ENCODE results near the gene FHIP1A. TPM values are rescaled to one million over a fixed set of nuclear protein-coding genes. Genes with fewer than 3 reads are reported as not detected.

Gene FHIP1A
- total RNA-seq, 4 donors from 2014 or later = 83.0 to 142 (median 118) TPM

DNA sequence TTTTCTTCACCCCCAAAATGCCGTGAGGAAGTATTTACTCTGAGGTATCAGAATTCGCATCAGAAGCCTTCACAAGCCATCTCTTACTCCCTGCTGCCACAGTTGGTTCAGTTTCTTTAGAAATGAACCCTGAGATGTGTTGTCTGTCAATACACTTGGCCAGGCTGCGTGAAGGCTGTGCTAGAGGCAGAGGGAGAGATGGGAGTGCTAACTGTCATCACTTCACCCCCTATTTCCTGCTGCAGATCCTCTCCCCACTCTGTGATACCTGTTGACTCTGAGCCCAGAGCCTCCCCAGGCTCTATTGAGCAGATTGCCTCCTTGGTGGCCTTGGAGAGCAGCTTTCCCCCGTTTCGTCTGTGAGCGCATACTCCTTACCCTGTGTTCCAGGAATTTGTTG, 34.8 kb downstream of the FHIP1A start:
- 81 to 83% methylated on average over 6 of the region's 6 CpGs for WGBS, 2 donors
- DNase-seq (ENCODE audit: low spot score in 2 of 2) = no peak
- TF ChIP-seq POLR2A (IDR thresholded peaks at IDR 0.05) = no peak
- TF ChIP-seq, protein P1, sequence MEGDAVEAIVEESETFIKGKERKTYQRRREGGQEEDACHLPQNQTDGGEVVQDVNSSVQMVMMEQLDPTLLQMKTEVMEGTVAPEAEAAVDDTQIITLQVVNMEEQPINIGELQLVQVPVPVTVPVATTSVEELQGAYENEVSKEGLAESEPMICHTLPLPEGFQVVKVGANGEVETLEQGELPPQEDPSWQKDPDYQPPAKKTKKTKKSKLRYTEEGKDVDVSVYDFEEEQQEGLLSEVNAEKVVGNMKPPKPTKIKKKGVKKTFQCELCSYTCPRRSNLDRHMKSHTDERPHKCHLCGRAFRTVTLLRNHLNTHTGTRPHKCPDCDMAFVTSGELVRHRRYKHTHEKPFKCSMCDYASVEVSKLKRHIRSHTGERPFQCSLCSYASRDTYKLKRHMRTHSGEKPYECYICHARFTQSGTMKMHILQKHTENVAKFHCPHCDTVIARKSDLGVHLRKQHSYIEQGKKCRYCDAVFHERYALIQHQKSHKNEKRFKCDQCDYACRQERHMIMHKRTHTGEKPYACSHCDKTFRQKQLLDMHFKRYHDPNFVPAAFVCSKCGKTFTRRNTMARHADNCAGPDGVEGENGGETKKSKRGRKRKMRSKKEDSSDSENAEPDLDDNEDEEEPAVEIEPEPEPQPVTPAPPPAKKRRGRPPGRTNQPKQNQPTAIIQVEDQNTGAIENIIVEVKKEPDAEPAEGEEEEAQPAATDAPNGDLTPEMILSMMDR (IDR thresholded peaks at IDR 0.05) = no peak
- H3K4me3 ChIP-seq (ENCODE audit: low read depth, poor library complexity, severe bottlenecking) = no peak overlapping the region
- intact Hi-C loops (cut with DNase I; ENCODE audit: low total_unique reads) = no loop called here

DNA sequence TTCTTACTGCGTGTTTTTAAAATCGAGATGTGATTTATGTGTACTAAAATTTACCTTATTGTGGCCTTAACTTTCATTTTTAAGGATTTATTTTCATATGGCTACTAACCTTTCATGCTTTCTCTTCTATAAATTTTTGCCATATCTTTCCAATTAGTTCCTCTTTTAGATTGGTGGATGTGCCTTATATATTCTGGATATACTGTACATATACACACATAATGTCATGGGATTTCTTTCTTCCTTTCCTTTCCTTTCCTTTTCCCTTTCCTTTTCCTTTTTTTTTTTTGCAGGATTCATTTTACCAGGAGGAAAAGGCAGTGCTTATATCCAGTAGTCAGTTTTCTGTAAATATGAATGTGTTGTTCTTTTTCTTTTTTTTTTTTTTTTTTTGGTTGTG, 37.2 kb downstream of the FHIP1A start:
- intact Hi-C loops (cut with DNase I; ENCODE audit: low total_unique reads) = no loop called here
- 83 to 94% methylated on average over 2 of the region's 2 CpGs for WGBS, 2 donors
- H3K4me3 ChIP-seq (ENCODE audit: low read depth, poor library complexity, severe bottlenecking) = no peak overlapping the region
- TF ChIP-seq, protein P1 (IDR thresholded peaks at IDR 0.05) = no peak
- TF ChIP-seq POLR2A (IDR thresholded peaks at IDR 0.05) = no peak
- no peak for DNase-seq (ENCODE audit: low spot score in 2 of 2)

DNA sequence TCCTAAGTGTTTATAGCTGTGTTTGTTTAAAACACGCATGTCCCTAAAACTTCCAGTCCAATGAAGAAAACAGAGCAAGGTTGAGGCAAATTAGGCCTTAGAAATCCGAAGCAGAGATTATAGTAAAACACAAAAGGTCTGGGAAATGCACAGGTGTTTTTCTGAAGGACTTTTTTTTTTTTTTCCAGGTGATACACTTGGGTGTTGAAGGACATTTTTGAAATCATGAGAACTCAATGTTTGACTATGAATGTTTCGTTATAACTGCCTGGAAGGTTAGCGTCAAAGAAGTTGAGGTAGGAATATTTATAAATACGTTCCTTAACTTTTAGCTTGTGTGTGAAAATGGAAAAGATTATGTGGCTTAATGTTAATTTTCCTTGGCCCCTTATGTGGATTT, 45.5 kb downstream of the FHIP1A start:
- intact Hi-C loops (cut with DNase I; ENCODE audit: low total_unique reads) = no loop called here
- H3K4me3 ChIP-seq (ENCODE audit: low read depth, poor library complexity, severe bottlenecking) = no peak overlapping the region
- WGBS, 2 donors = 80 to 81% methylated on average over 5 of the region's 5 CpGs
- TF ChIP-seq POLR2A (IDR thresholded peaks at IDR 0.05) = no peak
- TF ChIP-seq, protein P1 (IDR thresholded peaks at IDR 0.05) = no peak
- DNase-seq (ENCODE audit: low spot score in 2 of 2) = no peak

DNA sequence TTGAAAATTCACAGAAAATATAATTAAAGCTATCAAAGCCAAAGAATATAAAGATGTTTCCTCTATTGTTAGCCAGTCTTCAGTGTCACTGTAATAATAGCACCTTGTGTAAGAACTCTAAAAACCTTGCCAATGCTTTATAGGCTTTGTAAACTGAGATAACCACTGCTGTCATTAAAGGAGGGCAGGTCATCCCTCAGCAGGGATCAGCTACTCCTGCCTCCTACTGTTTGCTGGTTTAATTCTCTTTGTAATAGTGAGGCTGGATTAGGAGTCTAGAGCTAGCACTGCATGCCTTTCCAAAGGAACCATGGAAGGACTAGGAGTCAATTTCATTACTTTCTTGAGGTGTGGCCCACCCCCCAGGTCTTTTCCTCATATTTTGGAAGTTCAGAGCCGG, 46.2 kb downstream of the FHIP1A start:
- intact Hi-C loops (cut with DNase I; ENCODE audit: low total_unique reads) = loop anchor here (5.0 kb wide), 1 partner anchor 1562 kb away; no protein-coding TSS in a partner anchor

DNA sequence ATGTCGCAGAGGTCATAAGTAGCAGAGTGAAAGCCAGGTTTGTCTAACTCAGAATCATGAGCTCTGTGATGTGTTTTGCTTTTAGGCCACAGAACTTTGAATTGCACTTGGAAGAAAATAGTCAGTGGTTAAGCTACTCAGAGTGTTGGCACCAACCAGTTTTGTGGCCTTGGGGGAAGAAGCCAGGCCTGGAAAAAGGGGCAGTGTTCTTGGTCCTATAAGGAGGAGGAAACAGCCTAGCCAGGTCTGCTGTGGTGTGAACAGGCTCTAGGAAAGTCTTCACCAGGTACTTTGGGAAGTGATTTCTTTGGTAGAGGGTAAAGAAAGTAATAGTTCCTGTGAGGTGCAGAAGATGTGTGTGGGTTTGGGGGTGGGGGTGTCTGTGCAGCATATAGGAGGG, 49.2 kb downstream of the FHIP1A start:
- no peak for DNase-seq (ENCODE audit: low spot score in 2 of 2)
- intact Hi-C loops (cut with DNase I; ENCODE audit: low total_unique reads) = loop anchor here (5.0 kb wide), 1 partner anchor 1559 kb away; no protein-coding TSS in a partner anchor
- TF ChIP-seq, protein P1 (IDR thresholded peaks at IDR 0.05) = no peak
- no peak for TF ChIP-seq POLR2A (IDR thresholded peaks at IDR 0.05)
- 77 to 87% methylated on average over 1 of the region's 1 CpG for WGBS, 2 donors
- no peak overlapping the region for H3K4me3 ChIP-seq (ENCODE audit: low read depth, poor library complexity, severe bottlenecking)

More for the DNA sequence above, 46.2 kb downstream of the FHIP1A start:
- TF ChIP-seq POLR2A (IDR thresholded peaks at IDR 0.05) = no peak
- TF ChIP-seq, protein P1 (IDR thresholded peaks at IDR 0.05) = no peak
- DNase-seq (ENCODE audit: low spot score in 2 of 2) = no peak
- WGBS, 2 donors = 75 to 81% methylated on average over 1 of the region's 1 CpG
- H3K4me3 ChIP-seq (ENCODE audit: low read depth, poor library complexity, severe bottlenecking) = no peak overlapping the region

Other genes starting within 250 kb of the FHIP1A start
- gene PRSS48, start 132.0 kb upstream of the FHIP1A start, total RNA-seq = not detected
- 10 to 100 TPM; 70.8 to 82.5 (median 78.6) TPM for gene SH3D19, start 83.6 kb upstream of the FHIP1A start, total RNA-seq